Activated effector memory CD4-positive, alpha-beta T cell treated with Interleukin-2 at 50 U/mL for 16 hours (primary cell): ENCODE results near the gene RNASE9.
"Not testable (repeated sequence)": the region's sequence is repeated elsewhere in the genome, so short reads cannot be mapped to it uniquely, and the experiment has no call there.

ENCODE experiments used
- DNase-seq: peaks from one replicate; pipeline ENCODE4 v3.0.0-alpha.2; 2020

Gene RNASE9

DNA sequence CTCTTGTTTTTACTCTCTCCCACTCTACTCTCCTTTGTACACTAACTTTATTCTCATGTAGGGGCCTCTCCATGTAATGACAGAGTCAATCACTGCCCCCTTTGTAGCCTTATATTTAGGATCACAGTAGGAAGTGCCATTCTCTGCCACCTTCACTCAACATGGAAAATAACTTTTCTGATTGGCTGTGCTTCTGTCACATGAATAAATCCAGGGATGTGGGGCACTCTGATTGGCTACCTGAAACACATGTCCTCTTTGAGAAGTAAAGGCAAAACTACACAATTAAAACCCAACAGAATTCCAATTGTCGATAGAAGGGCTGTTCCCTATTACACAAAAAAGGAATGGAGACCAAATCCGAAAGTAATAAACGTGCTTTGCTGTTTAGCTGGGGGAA is at the start of gene RNASE9:
RNASE9 (minus strand) TSS at position 87 of the 400 bp plus-strand sequence.
- DNase-seq = no peak

DNA sequence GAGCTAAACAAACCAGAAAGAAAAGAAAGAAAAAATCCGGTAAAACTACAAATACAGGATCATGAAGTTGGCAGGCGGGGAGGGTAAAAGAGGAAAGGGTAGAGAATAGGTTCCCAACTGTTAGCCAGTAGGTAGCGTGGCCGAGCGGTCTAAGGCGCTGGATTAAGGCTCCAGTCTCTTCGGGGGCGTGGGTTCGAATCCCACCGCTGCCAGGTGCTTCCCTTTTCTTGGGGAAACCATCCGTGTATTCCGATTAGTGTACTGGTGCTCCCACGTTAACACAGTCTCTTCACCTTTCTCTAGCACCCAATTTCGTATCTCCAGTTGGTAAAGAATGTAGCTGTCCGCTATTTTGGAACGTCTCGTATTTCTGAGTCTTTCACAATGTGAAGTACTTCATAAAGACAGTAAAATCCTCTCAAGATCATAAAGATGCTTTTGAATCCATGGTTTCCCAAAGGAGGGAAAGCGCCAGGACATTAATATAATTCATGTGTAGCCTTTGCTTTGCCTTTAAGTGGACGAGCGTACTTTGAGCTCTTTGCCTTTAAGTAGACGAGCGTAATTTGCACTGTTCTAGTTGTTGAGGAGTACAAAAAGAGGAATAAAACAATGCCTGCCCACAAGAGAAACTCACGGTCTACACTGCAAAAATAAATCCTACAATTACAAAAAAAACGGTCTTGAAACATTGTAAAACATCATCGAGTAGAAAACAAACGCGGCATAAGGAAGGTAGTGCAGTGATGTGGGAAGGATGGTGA is 49.3 kb upstream of the RNASE9 start:
- peak; percentile 46 for DNase-seq

GRCh38 chr14:20609215-20610001 is 48.6 kb upstream of the RNASE9 start:
- peak; percentile 35 for DNase-seq

- DNase-seq = no peak
Measured at GRCh38 chr14:20608383-20609110, 47.7 kb upstream of the RNASE9 start.

DNA sequence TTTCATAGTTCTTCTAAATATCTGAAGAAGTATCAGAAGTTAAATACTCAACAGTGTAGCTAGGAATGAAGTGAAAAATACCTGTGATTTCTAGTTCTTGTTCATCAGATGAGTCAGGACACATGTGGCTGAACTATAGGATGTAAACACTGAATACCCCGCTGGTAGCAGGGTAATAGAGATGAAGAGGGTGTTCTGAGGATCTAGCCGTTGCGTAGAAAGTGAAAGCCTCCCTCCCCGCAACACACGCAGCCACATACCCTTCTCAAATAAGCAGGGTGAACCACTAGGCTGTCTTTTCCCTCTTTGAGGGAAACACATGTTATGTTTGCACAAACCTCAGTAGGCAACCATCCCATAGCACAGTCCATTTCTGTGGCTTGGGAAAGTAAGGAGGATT is 46.8 kb upstream of the RNASE9 start:
- no peak for DNase-seq

DNA sequence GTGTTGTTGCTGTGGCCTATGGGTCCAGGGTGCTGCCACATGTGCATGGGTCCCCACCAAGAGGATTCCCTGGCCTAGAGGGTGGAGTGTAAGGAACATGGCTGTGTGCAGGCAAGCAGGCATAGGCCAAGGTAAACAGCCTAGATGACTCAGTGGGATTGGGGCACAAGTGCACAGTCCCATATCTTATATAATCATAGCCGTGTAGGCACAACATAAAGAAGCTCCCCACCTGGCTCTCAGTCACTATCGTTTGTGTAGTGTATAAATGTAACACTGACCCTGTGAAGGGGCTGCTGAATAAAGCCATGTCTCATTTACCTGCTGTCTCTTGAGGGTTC is 46.0 kb upstream of the RNASE9 start:
- DNase-seq = no peak

DNA sequence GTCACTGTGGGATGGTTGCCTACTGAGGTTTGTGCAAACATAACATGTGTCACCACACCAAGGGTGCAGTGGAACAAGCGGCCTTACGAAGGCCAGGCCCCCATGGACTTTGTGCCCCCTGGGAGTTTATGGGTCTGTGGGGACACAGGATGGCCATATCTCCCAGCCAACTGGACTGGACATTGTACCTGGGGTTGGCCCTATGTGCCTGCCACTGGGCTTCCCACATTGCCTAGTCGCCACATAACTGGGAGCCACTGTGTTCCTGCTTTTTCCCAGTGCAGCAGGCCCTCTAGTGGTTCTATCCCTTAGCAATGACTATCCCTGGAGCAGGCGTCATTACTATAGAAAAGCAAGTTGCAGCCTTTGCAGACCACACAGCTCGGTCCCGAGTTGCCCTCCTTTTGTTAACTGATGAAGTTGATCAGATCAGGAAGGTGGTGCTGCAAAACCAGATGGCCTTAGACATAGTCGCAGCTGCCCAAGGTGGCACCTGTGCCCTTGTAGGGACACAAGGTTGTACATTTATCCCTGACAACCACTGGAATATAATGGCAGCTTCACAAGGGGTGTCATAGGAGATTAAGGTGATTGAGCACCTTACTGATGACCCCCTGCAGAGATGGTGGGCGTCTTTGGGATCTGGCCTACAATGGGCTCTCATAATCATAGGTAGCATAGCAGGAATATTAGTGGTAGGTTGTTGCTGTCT is 45.5 kb upstream of the RNASE9 start:
- DNase-seq = no peak

DNA sequence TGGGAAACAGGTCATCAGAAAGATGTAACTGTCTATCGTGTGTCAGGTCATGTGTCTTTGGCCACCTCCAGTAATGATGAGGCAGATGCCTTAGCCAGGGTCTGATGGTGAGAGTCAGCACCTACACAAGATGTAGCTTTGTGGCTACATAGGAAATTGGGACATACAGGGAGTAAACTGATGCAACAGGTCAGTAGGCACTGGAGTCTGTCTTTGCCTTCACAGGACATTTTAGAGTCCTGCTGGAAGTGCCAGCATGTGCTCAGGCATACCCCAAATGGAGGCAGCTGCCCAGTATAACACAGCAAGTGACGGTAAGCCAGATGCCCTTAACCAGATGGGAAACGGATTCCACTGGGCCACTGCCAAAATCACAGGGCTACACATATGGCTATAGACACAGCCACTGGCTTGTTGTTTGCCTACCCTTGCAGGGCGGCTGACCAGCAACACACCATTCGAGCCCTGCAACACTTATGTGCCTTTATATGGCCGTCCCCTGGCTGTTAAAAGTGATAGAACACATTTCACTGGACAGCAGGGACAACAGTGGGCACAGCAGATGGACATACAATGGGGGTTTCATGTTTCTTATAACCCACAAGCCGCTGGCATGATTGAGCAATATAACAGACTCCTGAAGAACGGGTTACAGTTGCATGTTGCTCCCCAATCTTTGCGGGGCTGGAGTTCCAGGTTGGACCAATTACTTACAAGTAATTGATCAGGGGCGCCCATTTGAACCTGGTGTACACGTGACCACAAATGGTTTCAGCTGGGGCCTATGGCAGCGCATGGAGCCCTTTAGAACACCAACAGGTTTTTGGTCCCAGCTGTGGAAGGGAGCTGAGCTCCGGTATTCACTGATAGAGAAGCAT is 43.2 kb upstream of the RNASE9 start:
- DNase-seq = no peak

- no peak for DNase-seq
Measured at GRCh38 chr14:20602583-20602982, 41.7 kb upstream of the RNASE9 start.

- no peak for DNase-seq
Measured at GRCh38 chr14:20601522-20601921, 40.7 kb upstream of the RNASE9 start.

DNA sequence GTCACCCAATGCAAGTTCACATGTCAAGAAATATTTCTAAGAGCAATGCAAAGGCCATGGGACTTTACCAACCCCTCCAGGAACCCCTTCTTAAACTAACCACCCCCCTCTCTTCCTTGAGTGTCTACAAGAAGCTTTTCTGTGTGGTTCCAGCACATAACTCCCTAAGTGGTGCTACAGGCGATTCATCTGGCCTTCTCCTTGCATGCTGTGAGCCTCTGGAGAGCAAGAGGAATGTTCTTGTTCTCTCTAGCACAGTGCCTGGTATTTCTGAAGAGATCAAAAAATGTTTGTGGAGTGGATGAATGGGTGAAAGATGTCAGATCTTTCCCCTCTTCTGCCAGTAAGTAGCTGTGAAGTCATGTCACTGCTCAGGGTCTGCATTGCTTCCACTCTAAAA is 36.3 kb upstream of the RNASE9 start:
- DNase-seq = no peak

DNA sequence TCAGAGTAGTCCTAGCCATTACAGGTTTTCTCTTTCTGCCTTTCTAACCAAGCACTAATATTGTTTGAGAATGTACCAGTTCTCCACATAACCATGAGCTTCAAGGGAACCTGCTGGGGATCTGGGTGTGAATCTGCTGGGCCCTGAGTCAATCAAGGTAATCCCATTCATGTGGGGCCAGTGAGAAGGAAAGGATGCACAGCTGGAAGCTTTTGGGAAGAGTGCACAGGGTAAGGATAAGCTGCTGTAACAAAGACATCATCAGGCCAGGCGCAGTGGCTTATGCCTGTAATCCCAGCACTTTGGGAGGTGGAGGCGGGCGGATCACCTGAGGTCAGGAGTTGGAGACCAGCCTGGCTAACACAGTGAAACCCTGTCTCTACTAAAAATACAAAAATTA is 34.9 kb upstream of the RNASE9 start:
- not testable (repeated sequence) for DNase-seq

GRCh38 chr14:20592574-20592973 is 31.7 kb upstream of the RNASE9 start:
- no peak for DNase-seq

GRCh38 chr14:20591235-20591634 is 30.4 kb upstream of the RNASE9 start, which contains the start of gene RNASE12:
TSS of gene RNASE12 (minus strand) at chr14:20591376. CDS start at chr14:20590723, 653 bp downstream.
- no peak for DNase-seq

GRCh38 chr14:20587489-20588154 is 26.8 kb upstream of the RNASE9 start, which contains the start of gene RNASE11:
TSS of gene RNASE11 (minus strand) at chr14:20588001.
- no peak for DNase-seq

GRCh38 chr14:20583908-20584307 is 23.1 kb upstream of the RNASE9 start:
- no peak for DNase-seq

DNA sequence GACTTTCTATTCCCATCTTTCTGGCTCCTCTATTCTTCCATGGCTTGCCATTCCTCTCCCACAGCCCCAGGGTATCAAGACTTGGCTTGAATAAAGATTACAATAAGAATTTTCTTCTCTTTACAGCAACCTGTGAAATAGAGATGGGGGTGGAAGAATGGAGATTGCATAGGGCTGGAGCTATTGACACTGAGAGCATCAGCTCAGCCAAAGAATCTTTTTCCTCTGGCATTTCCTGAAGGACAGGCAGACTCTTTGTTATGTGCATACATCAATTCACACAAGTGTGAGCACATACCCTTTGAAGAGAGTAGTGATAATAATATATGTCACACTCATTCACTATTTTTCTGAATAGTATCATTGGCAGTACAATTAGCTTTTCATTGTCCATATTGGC is 22.3 kb upstream of the RNASE9 start:
- DNase-seq = no peak

GRCh38 chr14:20580242-20580641 is 19.4 kb upstream of the RNASE9 start:
- DNase-seq = no peak

DNA sequence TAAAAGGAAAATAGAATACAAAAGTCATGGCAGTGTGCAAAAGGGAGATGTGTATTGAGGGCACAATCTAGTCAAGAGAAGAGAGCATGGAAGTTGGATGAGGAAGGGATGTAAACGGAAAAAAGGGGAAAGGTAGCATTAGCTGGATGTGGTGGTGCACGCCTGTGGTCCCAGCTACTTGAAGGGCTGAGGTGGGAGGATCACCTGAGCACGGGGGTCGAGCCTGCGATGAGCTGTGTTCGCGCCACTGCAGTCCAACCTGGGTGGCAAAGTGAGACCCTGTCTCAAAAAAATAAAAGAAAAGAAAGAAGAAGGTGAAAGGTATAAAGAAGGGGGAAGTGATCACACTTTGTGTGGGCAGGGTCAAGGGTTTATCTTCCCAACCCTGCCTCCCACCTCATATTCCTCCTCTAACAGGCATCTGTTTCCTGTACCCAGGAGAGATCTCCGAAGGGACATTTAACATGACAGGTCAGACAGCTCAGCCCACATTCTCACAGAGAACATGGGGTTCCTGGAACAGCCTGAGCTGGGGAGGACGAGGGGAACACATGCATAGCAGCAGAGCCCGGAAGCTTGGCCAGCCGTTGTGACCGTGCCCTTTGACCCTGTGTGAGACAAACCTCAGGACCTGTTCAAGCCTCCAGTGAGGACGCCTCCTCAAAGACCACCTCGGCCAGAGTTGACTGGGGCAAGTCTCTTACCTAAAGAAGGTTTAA is 18.1 kb upstream of the RNASE9 start:
- no peak for DNase-seq

GRCh38 chr14:20578325-20578724 is 17.5 kb upstream of the RNASE9 start:
- no peak for DNase-seq
